Smooth muscle cell (in vitro differentiated cells): ENCODE measurements around the gene GALNT9. TPM values are rescaled to one million over a fixed set of nuclear protein-coding genes. Genes with fewer than 3 reads are reported as not detected.

Source experiments
- DNase-seq: peaks from one replicate; lab custom pipeline; 2025; ENCODE audit not compliant: unreplicated experiment; lab: John Stamatoyannopoulos, UW
- H2AFZ ChIP-seq: fragments of 200-600 bp; sonication (generic); 2 replicates; pipeline ENCODE4 v1.6.0; 2016; ENCODE audit warnings: antibody characterized with exemption, low read depth, mild to moderate bottlenecking
- H3F3A ChIP-seq: fragments of 200-600 bp; sonication (generic); 2 replicates; pipeline ENCODE4 v1.6.0; 2017; ENCODE audit warnings: antibody characterized with exemption, low read depth
- H3K27ac ChIP-seq: fragments of 200-600 bp; sonication (generic); 2 replicates; pipeline ENCODE4 v1.5.1; 2016; ENCODE audit warnings: low read depth, mild to moderate bottlenecking
- H3K27me3 ChIP-seq: fragments of 200-600 bp; sonication (generic); 2 replicates; pipeline ENCODE4 v1.6.1; 2016; ENCODE audit warnings: low read depth, mild to moderate bottlenecking
- H3K36me3 ChIP-seq: fragments of 200-600 bp; sonication (generic); 2 replicates; pipeline ENCODE4 v1.5.1; 2016; ENCODE audit warnings: low read depth
- H3K4me1 ChIP-seq: fragments of 200-600 bp; sonication (generic); 2 replicates; pipeline ENCODE4 v1.5.1; 2016; ENCODE audit warnings: low read depth
- H3K4me2 ChIP-seq: fragments of 200-600 bp; sonication (generic); 2 replicates; pipeline ENCODE4 v1.6.0; 2016; ENCODE audit warnings: mild to moderate bottlenecking
- H3K4me3 ChIP-seq: fragments of 200-600 bp; sonication (generic); 2 replicates; pipeline ENCODE4 v1.5.1; 2016; ENCODE audit warnings: mild to moderate bottlenecking
- H3K79me2 ChIP-seq: fragments of 200-600 bp; sonication (generic); 2 replicates; pipeline ENCODE4 v1.6.0; 2016; ENCODE audit warnings: low read depth, mild to moderate bottlenecking
- H3K9ac ChIP-seq: fragments of 200-600 bp; sonication (generic); 2 replicates; pipeline ENCODE4 v1.6.0; 2016; ENCODE audit warnings: low read depth
- H3K9me3 ChIP-seq: fragments of 200-600 bp; sonication (generic); replicated peaks from 2 replicates; pipeline ENCODE4 v1.5.1; 2016; ENCODE audit warnings: low read depth
- H4K20me1 ChIP-seq: fragments of 200-600 bp; sonication (generic); 2 replicates; pipeline ENCODE4 v1.6.0; 2016; ENCODE audit warnings: low read depth
- WGBS: methylation state at CpG from one replicate; pipeline ENCODE4 v1.1.7; 2016; ENCODE audit warnings: low lambda C conversion rate; 5-methylcytosine and 5-hydroxymethylcytosine counted together
- polyA plus RNA-seq: library from polyadenylated mRNA; unstranded; fragments of >200 nt; fragmentation: Nextera tagmentation; extraction: Ambion mirVana; gene quantifications from 2 replicates; pipeline ENCODE4 v1.2.1, GENCODE V29; 2016
- total RNA-seq: library from RNA; depleted of rRNA; stranded (reverse); fragments of >200 nt; gene quantifications from 2 replicates; pipeline ENCODE4 v1.2.3, GENCODE V29; 2014
- TF ChIP-seq, protein P1 (sequence below): fragments of 200-600 bp; sonication (generic); IDR thresholded peaks from 2 replicates; pipeline ENCODE4 v1.5.1; 2017; ENCODE audit warnings: borderline replicate concordance, mild to moderate bottlenecking, antibody characterized with exemption; ENCODE audit not compliant: insufficient read depth, poor library complexity, severe bottlenecking

GALNT9 gene
- total and polyA plus RNA-seq, 2 experiments from 2014 or later: 1.1 TPM; not detected in 1

DNA sequence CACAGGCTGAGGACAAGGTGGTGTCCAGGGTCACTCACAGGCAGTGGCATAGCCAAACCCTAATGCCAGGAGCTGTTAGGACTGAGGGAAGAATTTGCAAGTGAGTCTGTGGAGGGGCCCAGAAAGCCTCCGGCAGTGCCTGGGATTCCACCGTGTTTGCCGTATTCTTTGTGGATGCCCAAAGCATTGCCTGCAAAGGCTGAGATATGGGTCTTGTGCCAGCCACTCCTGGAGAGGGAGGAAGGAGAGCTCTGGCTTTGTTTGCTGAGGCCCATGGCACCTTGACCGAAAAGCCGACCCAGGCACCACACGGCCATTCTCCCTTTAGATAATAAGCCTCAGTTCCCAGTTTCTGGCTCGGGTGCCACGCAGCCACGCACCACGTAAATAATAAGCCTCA, 35.8 kb upstream of the GALNT9 start:
- Histone ChIP-seq H3K4me3 (no peak overlapping the region), H3K4me1 (no peaks in the 10 kb centered on the region), H3K4me2 (no peak overlapping the region), H3K36me3 (no peaks in the 10 kb centered on the region), H3K27ac (no peak overlapping the region), H4K20me1 (no peaks in the 10 kb centered on the region), H3K9me3 (no peaks in the 10 kb centered on the region), H3K27me3 (peaks cover 19% of the 10 kb centered on the region), H3K79me2 (no peaks in the 10 kb centered on the region), H2AFZ (no peak overlapping the region), H3K9ac (no peak overlapping the region), H3F3A (no peaks in the 10 kb centered on the region)
- no peak for DNase-seq
- TF ChIP-seq, protein P1, sequence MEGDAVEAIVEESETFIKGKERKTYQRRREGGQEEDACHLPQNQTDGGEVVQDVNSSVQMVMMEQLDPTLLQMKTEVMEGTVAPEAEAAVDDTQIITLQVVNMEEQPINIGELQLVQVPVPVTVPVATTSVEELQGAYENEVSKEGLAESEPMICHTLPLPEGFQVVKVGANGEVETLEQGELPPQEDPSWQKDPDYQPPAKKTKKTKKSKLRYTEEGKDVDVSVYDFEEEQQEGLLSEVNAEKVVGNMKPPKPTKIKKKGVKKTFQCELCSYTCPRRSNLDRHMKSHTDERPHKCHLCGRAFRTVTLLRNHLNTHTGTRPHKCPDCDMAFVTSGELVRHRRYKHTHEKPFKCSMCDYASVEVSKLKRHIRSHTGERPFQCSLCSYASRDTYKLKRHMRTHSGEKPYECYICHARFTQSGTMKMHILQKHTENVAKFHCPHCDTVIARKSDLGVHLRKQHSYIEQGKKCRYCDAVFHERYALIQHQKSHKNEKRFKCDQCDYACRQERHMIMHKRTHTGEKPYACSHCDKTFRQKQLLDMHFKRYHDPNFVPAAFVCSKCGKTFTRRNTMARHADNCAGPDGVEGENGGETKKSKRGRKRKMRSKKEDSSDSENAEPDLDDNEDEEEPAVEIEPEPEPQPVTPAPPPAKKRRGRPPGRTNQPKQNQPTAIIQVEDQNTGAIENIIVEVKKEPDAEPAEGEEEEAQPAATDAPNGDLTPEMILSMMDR: no peak
- WGBS: 96% methylated on average over 10 of the region's 10 CpGs

DNA sequence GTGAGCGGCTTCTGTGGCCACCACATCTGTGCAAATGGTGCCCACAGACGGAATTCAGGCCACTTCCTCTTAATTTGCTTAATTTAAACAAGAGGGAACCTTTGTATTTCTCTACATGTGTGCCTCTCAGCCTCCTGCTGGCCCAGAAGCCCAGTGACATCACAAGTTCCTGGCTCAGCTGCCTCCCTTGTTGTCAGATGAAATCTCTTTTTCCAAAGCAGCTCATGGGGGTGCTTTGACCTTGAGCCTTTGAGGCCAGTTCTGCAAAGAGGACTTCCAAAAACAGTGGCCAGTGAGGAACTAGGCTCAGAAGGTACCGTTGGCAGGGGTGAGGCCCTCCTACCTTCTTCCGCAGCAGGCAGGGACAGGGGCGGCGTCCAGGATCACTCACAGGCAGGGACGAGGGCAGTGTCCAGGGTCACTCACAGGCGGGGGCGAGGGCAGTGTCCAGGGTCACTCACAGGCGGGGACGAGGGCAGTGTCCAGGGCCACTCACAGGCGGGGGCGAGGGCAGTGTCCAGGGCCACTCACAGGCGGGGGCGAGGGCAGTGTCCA, 35.0 kb upstream of the GALNT9 start:
- no peaks in the 10 kb centered on the region for H3K79me2 ChIP-seq

DNA sequence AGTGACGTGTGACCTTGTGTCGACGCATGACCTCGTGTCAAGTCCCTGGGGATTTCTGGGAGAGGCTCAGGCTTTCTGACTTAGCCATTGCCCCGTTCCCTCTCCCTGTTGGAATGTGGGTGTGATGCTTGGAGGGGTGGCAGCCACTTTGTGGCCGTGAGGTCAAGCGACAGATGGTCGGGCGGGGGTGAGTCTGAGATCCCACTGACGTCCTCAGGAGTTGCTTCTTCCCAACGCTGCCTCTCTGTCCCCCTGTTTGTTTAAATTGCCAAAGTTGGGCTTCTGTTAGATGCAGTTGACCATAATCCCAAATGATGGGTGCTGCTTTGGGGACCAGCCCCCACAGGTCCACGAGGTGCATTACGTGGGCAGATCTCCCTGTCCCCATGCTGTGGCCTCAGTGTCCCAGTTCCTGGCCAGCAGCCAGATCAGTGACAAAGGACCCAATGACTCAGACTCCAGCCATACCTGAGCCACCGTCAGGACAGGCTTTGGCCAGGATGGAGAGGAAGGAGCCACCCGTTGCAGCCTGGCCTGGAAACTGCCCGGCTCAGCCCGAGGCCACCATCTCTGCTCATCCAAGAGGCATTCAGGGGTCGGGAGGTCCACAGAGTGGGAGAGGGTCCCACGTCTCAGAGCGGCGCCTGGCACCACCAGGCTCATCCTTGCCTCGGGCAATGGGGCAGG, 34.4 kb upstream of the GALNT9 start:
- no peaks in the 10 kb centered on the region for H4K20me1 ChIP-seq
- peaks cover 5% of the 10 kb centered on the region for H3K27me3 ChIP-seq
- no peak for DNase-seq
- TF ChIP-seq, protein P1: no peak
- no peak overlapping the region for H3K9ac ChIP-seq
- H3K36me3 ChIP-seq: no peaks in the 10 kb centered on the region
- H3K9me3 ChIP-seq: no peaks in the 10 kb centered on the region
- no peak overlapping the region for H3K4me3 ChIP-seq
- H3F3A ChIP-seq: no peaks in the 10 kb centered on the region
- no peaks in the 10 kb centered on the region for H3K4me1 ChIP-seq
- H2AFZ ChIP-seq: no peak overlapping the region
- 93% methylated on average over 22 of the region's 22 CpGs for WGBS
- no peak overlapping the region for H3K27ac ChIP-seq
- H3K4me2 ChIP-seq: no peak overlapping the region
- no peaks in the 10 kb centered on the region for H3K79me2 ChIP-seq

More for the DNA sequence above, 35.0 kb upstream of the GALNT9 start:
- Histone ChIP-seq H3K36me3 (no peaks in the 10 kb centered on the region), H3K9me3 (no peaks in the 10 kb centered on the region), H4K20me1 (no peaks in the 10 kb centered on the region), H3F3A (no peaks in the 10 kb centered on the region), H2AFZ (no peak overlapping the region), H3K4me2 (no peak overlapping the region), H3K27ac (no peak overlapping the region), H3K4me1 (no peaks in the 10 kb centered on the region), H3K27me3 (peaks cover 11% of the 10 kb centered on the region), H3K9ac (no peak overlapping the region), H3K4me3 (no peak overlapping the region)
- TF ChIP-seq, protein P1: no peak
- no peak for DNase-seq
- WGBS: 88% methylated on average over 11 of the region's 15 CpGs
